ENCODE data around the gene LHFPL3.

DNA sequence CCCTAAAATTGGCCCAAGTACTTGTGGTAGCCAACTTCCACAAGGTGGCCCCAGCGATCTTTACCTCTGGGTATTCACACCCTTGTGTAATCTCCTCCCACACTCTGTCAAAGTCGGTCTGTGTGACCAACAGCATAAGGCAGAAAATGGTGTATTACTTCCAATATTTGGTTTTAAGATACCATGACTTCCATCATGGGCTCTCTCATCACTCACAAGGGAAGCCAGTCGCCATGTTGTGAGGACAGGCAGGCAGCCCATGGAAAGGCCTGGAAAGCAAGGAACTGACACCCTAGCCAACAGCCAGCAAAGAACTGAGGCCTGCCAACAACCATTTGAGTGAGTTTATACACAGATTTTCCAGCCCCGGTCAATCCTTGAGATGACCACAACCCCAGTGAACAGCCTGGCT, 594.6 kb downstream of the LHFPL3 start:
- TF ChIP-seq, protein P1, sequence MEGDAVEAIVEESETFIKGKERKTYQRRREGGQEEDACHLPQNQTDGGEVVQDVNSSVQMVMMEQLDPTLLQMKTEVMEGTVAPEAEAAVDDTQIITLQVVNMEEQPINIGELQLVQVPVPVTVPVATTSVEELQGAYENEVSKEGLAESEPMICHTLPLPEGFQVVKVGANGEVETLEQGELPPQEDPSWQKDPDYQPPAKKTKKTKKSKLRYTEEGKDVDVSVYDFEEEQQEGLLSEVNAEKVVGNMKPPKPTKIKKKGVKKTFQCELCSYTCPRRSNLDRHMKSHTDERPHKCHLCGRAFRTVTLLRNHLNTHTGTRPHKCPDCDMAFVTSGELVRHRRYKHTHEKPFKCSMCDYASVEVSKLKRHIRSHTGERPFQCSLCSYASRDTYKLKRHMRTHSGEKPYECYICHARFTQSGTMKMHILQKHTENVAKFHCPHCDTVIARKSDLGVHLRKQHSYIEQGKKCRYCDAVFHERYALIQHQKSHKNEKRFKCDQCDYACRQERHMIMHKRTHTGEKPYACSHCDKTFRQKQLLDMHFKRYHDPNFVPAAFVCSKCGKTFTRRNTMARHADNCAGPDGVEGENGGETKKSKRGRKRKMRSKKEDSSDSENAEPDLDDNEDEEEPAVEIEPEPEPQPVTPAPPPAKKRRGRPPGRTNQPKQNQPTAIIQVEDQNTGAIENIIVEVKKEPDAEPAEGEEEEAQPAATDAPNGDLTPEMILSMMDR (conservative IDR thresholded peaks at IDR 0.05; ENCODE audit: low read length): peak; percentile 97
- no peak for TF ChIP-seq EZH2phosphoT487 (IDR thresholded peaks at IDR 0.05; ENCODE audit: borderline replicate concordance, low read depth, low read length)

Measured in OCI-LY7 (cell line).